K562 (cell line): ENCODE data around the gene CIB2. TPM values are rescaled to one million over a fixed set of nuclear protein-coding genes. Genes with fewer than 3 reads are reported as not detected.

Experiments
- ATAC-seq: fragments of 200-7000 bp; cut with Tn5 transposase; 3 replicates; pipeline ENCODE4 v1.9.1; 2020; ENCODE audit warnings: moderate library complexity
- BruUV-seq: library from RNA; stranded (reverse); fragments of 400-500 nt; replicated peaks from 2 replicates; lab custom pipeline; 2021; lab: Mats Ljungman, UMichigan
- CTCF ChIA-PET: fragments of 300-600 bp; formaldehyde crosslinking; extraction: SDS; loops from one replicate; lab custom pipeline; 2021; ENCODE audit warnings: low intra/inter-chr PET ratio; lab: Yijun Ruan, JAX
- POLR2A ChIA-PET: fragments of 300-600, 350-650 bp; sonication (Branson Sonifier 250); formaldehyde crosslinking; extraction: SDS; loops from one replicate; lab custom pipeline; 2021; ENCODE audit warnings: antibody characterized with exemption, inconsistent platforms; lab: Yijun Ruan, JAX
- DNase-seq, 4 experiments: peaks; one replicate each; pipeline versions ENCODE4 v3.0.0 to v3.0.0-alpha.2; 2011 to 2018; ENCODE audit warnings: low spot score in 3 of 4, mixed read lengths in 3 of 4; ENCODE audit errors: extremely low read depth in 1 of 4
- FAIRE-seq: peaks from 2 replicates; lab custom pipeline; 2011; peaks lifted over from hg19 to GRCh38; lab: Jason Lieb, UNC
- H2AFZ ChIP-seq: 2 replicates; pipeline ENCODE4 v1.6.0; 2011; ENCODE audit warnings: low read depth, low read length, control low read depth, inconsistent platforms
- H3K27ac ChIP-seq: fragments of 200-600 bp; 3 replicates; pipeline ENCODE4 v1.8.0; 2011; ENCODE audit warnings: low read depth, mild to moderate bottlenecking, control low read depth, inconsistent platforms, low read length, moderate library complexity, mixed read lengths; ENCODE audit errors: extremely low read depth
- H3K27me3 ChIP-seq, 2 experiments: fragments of 300-600 bp in 1 of 2; 2 replicates in 1 of 2; 3 replicates in 1 of 2; pipeline versions ENCODE4 v1.6.0 to v1.8.0; 2011; ENCODE audit warnings: inconsistent platforms in 2 of 2, low read length in 2 of 2, mild to moderate bottlenecking in 1 of 2, mixed read lengths in 1 of 2, moderate library complexity in 1 of 2; ENCODE audit not compliant: control insufficient read depth in 2 of 2, insufficient read depth in 2 of 2
- H3K36me3 ChIP-seq: fragments of 300-600 bp; 3 replicates; pipeline ENCODE4 v1.8.0; 2011; ENCODE audit warnings: mild to moderate bottlenecking, low read length, inconsistent platforms; ENCODE audit not compliant: control insufficient read depth, insufficient read depth
- H3K4me1 ChIP-seq, 2 experiments: fragments of 200-600 bp in 1 of 2; replicated peaks in 1 of 2; 2 replicates in 1 of 2; 3 replicates in 1 of 2; pipeline versions ENCODE4 v1.5.1 to v1.8.0; 2011; ENCODE audit warnings: inconsistent platforms in 2 of 2, low read length in 2 of 2, mild to moderate bottlenecking in 1 of 2, mixed read lengths in 1 of 2, moderate library complexity in 1 of 2; ENCODE audit not compliant: control insufficient read depth in 2 of 2, insufficient read depth in 2 of 2
- H3K4me2 ChIP-seq: 2 replicates; pipeline ENCODE4 v1.6.1; 2011; ENCODE audit warnings: low read length, control low read depth, inconsistent platforms, mixed read lengths; ENCODE audit not compliant: insufficient read depth
- H3K4me3 ChIP-seq: fragments of 200-600 bp; sonication (generic), shearing (Covaris generic); 2 replicates; pipeline ENCODE4 v1.5.1; 2016; ENCODE audit warnings: control low read depth, inconsistent platforms
- H3K79me2 ChIP-seq: fragments of 200-600 bp; 3 replicates; pipeline ENCODE4 v1.8.0; 2011; ENCODE audit warnings: low read length, inconsistent platforms; ENCODE audit not compliant: control insufficient read depth, insufficient read depth
- H3K9ac ChIP-seq, 2 experiments: 2 replicates each; pipeline versions ENCODE4 v1.6.0 to v1.6.1; 2011; ENCODE audit warnings: low read depth in 2 of 2, low read length in 2 of 2, control low read depth in 1 of 2, inconsistent platforms in 1 of 2, mild to moderate bottlenecking in 1 of 2, mixed read lengths in 1 of 2; ENCODE audit not compliant: insufficient read depth in 1 of 2
- H3K9me1 ChIP-seq: one replicate; pipeline ENCODE4 v1.6.0; 2011; ENCODE audit warnings: inconsistent platforms, mild to moderate bottlenecking, low read length, moderate library complexity; ENCODE audit not compliant: control insufficient read depth, insufficient read depth
- H3K9me3 ChIP-seq: replicated peaks from 2 replicates; pipeline ENCODE4 v1.5.1; 2011; ENCODE audit warnings: low read depth, low read length, inconsistent platforms; ENCODE audit not compliant: control insufficient read depth, insufficient read depth
- H4K20me1 ChIP-seq: replicated peaks from 2 replicates; pipeline ENCODE4 v1.6.1; 2011; ENCODE audit warnings: low read length, inconsistent platforms, mixed read lengths; ENCODE audit not compliant: control insufficient read depth, insufficient read depth
- ARID4B ChIP-seq: sonication (generic); formaldehyde crosslinking; IDR thresholded peaks from 2 replicates; pipeline ENCODE4 v1.8.0; 2022; ENCODE audit warnings: mild to moderate bottlenecking, missing genetic modification reagents
- POLR2B ChIP-seq: fragments of 450-650 bp; IDR thresholded peaks from 2 replicates; pipeline ENCODE4 v1.6.1; 2018; ENCODE audit warnings: low read depth; ENCODE audit not compliant: partially characterized antibody
- RCOR1 ChIP-seq, 2 experiments: IDR thresholded peaks; 2 replicates each; pipeline ENCODE4 v1.6.1; 2012; ENCODE audit warnings: low read depth in 2 of 2, low read length in 2 of 2, borderline replicate concordance in 1 of 2, improper control_type of control experiment in 1 of 2
- RHOXF2B ChIP-seq: fragments of 250-450 bp; sonication (Bioruptor Pico); conservative IDR thresholded peaks from 2 replicates; pipeline ENCODE4 v1.5.1; 2021
- SMAD4 ChIP-seq: fragments of 250-450 bp; sonication (Bioruptor Pico); conservative IDR thresholded peaks from 2 replicates; pipeline ENCODE4 v1.8.0; 2021; ENCODE audit warnings: inconsistent platforms, mild to moderate bottlenecking, moderate library complexity
- TAF1 ChIP-seq: IDR thresholded peaks from 2 replicates; pipeline ENCODE4 v1.6.1; 2011; ENCODE audit warnings: mild to moderate bottlenecking, low read length, moderate library complexity; ENCODE audit not compliant: insufficient read depth, control insufficient read depth, severe bottlenecking; ENCODE audit errors: extremely low read depth
- ZBTB12 ChIP-seq: fragments of 250-450 bp; sonication (Bioruptor Pico); IDR thresholded peaks from 2 replicates; pipeline ENCODE4 v1.4.0; 2020
- ZBTB7A ChIP-seq: IDR thresholded peaks from 2 replicates; pipeline ENCODE4 v1.6.1; 2011; ENCODE audit warnings: low read depth, mild to moderate bottlenecking, low read length, moderate library complexity, borderline replicate concordance; ENCODE audit not compliant: control insufficient read depth
- ZFX ChIP-seq: sonication (generic); formaldehyde crosslinking; IDR thresholded peaks from 2 replicates; pipeline ENCODE4 v1.8.0; 2022; ENCODE audit warnings: mild to moderate bottlenecking, missing genetic modification reagents, moderate library complexity
- ZNF274 ChIP-seq: IDR thresholded peaks from 2 replicates; pipeline ENCODE4 v1.6.1; 2011; ENCODE audit warnings: low read depth, mild to moderate bottlenecking, low read length, moderate library complexity, borderline replicate concordance
- ZNF589 ChIP-seq: fragments of 200-800 bp; sonication (Bioruptor generic); IDR thresholded peaks from 2 replicates; pipeline ENCODE4 v1.6.1; 2016; ENCODE audit warnings: low read depth, missing genetic modification characterization, missing compliant biosample characterization
- WGBS: fragments of 100-300 bp; shearing (Covaris generic); methylation state at CpG from one replicate; pipeline ENCODE4 v1.1.6; 2016; ENCODE audit warnings: low coverage, mixed read lengths; ENCODE audit not compliant: insufficient coverage; ENCODE audit errors: missing lambda C conversion rate; 5-methylcytosine and 5-hydroxymethylcytosine counted together
- in situ Hi-C: fragments of 300-500 bp; cut with MboI; formaldehyde crosslinking; loops from 4 replicates; pipeline ENCODE4 v1.15.0; 2018; ENCODE audit warnings: inconsistent platforms, mixed read lengths
- intact Hi-C: fragments of 100-400 bp; cut with micrococcal nuclease; formaldehyde crosslinking; loops from 2 replicates; pipeline ENCODE4 v1.14.2; 2022
- polyA plus RNA-seq, 8 experiments: library from polyadenylated mRNA; depleted of rRNA in 4 of 8; stranded (reverse) in 5 of 8; unstranded in 3 of 8; fragments of >200 nt; fragmentation: Nextera tagmentation in 2 of 8; fragmentation: Illumina TruSeq in 1 of 8; extraction: Ambion mirVana in 2 of 8; extraction: Trizol in 1 of 8; gene quantifications; 2 replicates each; pipeline versions ENCODE4 v1.2.1 to v1.2.3, GENCODE V29; 2011 to 2014; ENCODE audit warnings: inconsistent platforms in 1 of 8, missing spikeins in 1 of 8
- total RNA-seq, 7 experiments: library from RNA; depleted of rRNA in 6 of 7; stranded (reverse); fragments of >200 nt in 6 of 7; fragmentation: Illumina TruSeq in 2 of 7; extraction: Trizol in 2 of 7; gene quantifications; 2 replicates each; pipeline versions ENCODE4 v1.2.1 to v1.2.3, GENCODE V29; 2011 to 2021; ENCODE audit warnings: low replicate concordance in 1 of 7
- TF ChIP-seq, protein P1 (sequence below): sonication (generic); formaldehyde crosslinking; IDR thresholded peaks from 2 replicates; pipeline ENCODE4 v1.9.0; 2022; ENCODE audit warnings: mild to moderate bottlenecking, missing genetic modification reagents

The CIB2 gene
- total and polyA plus RNA-seq, 9 of the 15 experiments (the other 6 are each of a cell fraction or from before 2014, with no cell fraction given) = 1.5 to 37.4 (median 19.4) TPM

- POLR2A ChIA-PET = interaction anchor here (0.6 kb wide), 2 partner anchors 96 to 414 kb away, joined by 3 to 4 read pairs; no protein-coding TSS in a partner anchor
- BruUV-seq = no TSS peak
Measured at GRCh38 chr15:78100886-78101285, 30.4 kb downstream of the CIB2 start.

More at GRCh38 chr15:78100886-78101285, 30.4 kb downstream of the CIB2 start:
- no peak overlapping the region for H3K27ac ChIP-seq
- H3K27me3 ChIP-seq = peaks cover 0 to 12% of the 10 kb centered on the region in 2 experiments; a peak in 4 of 5 replicates
- CTCF ChIA-PET = no interaction called here
- no peak overlapping the region for H2AFZ ChIP-seq
- no peak for FAIRE-seq
- no peaks in the 10 kb centered on the region for H3K36me3 ChIP-seq
- H3K4me3 ChIP-seq = no peak overlapping the region
- TF ChIP-seq RCOR1 (IDR thresholded peaks at IDR 0.05; ENCODE audit: borderline replicate concordance in 1 of 2, low read depth in 2 of 2, low read length in 2 of 2) = no peak
- TF ChIP-seq TAF1 = no peak
- no peak for TF ChIP-seq ZFX (CRISPR knock-in tag)
- no peak for TF ChIP-seq ZBTB12
- no peak for TF ChIP-seq SMAD4 (CRISPR knock-in tag)
- TF ChIP-seq ZBTB7A = no peak
- no peak for TF ChIP-seq ZNF274
- TF ChIP-seq, protein P1, sequence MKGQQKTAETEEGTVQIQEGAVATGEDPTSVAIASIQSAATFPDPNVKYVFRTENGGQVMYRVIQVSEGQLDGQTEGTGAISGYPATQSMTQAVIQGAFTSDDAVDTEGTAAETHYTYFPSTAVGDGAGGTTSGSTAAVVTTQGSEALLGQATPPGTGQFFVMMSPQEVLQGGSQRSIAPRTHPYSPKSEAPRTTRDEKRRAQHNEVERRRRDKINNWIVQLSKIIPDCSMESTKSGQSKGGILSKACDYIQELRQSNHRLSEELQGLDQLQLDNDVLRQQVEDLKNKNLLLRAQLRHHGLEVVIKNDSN (CRISPR knock-in tag) = no peak
- TF ChIP-seq ZNF589 (CRISPR knock-in tag) = no peak
- TF ChIP-seq POLR2B = no peak
- no peak for TF ChIP-seq ARID4B (CRISPR knock-in tag)
- TF ChIP-seq RHOXF2B = no peak
- peaks cover 6% of the 10 kb centered on the region; the same call in 1 of the 2 replicates for H4K20me1 ChIP-seq
- peak overlapping the region in 1 of 2 experiments; percentile 13; a peak in 1 of 4 replicates for H3K9ac ChIP-seq
- ATAC-seq = no peak
- H3K4me1 ChIP-seq = peaks cover 0 to 8% of the 10 kb centered on the region in 2 experiments; a peak in 2 of 5 replicates
- no peak overlapping the region for H3K4me2 ChIP-seq
- in situ Hi-C loops (no loop called here), intact Hi-C loops (no loop called here)
- WGBS = 23% methylated on average over 2 of the region's 2 CpGs
- DNase-seq = no peak
- H3K79me2 ChIP-seq = no peaks in the 10 kb centered on the region
- no peaks in the 10 kb centered on the region for H3K9me3 ChIP-seq
- H3K9me1 ChIP-seq = no peaks in the 10 kb centered on the region
